Stimulated activated CD4-positive, alpha-beta T cell treated with anti-CD3 and anti-CD28 coated beads, Interleukin-1b, Interleukin-23, amount 100 ng/mL, for 48 hours (primary cell): ENCODE results near the gene FXYD2.

Experiments
- DNase-seq: peaks from one replicate; pipeline ENCODE4 v3.0.0-alpha.2; 2020

FXYD2 gene

GRCh38 chr11:117834838-117835443 lies 10.4 kb upstream of the FXYD2 start:
- DNase-seq = no peak

GRCh38 chr11:117834068-117834810 lies 9.7 kb upstream of the FXYD2 start:
- no peak for DNase-seq

- no peak for DNase-seq
Measured at GRCh38 chr11:117833401-117833891, 8.9 kb upstream of the FXYD2 start.

- DNase-seq = no peak
Measured at GRCh38 chr11:117832511-117832910, 8.0 kb upstream of the FXYD2 start.

- no peak for DNase-seq
Measured at GRCh38 chr11:117831661-117832415, 7.3 kb upstream of the FXYD2 start.

- DNase-seq = no peak
Measured at GRCh38 chr11:117830674-117831351, 6.3 kb upstream of the FXYD2 start.

- DNase-seq = no peak
Measured at GRCh38 chr11:117830072-117830471, 5.5 kb upstream of the FXYD2 start.

GRCh38 chr11:117829369-117829725 lies 4.8 kb upstream of the FXYD2 start:
- no peak for DNase-seq

- DNase-seq = peak; percentile 87
Measured at GRCh38 chr11:117828611-117829368, 4.2 kb upstream of the FXYD2 start.

GRCh38 chr11:117827521-117828511 lies 3.3 kb upstream of the FXYD2 start:
- DNase-seq = no peak

GRCh38 chr11:117826832-117827231 lies 2.3 kb upstream of the FXYD2 start:
- DNase-seq = no peak

- no peak for DNase-seq
Measured at GRCh38 chr11:117826190-117826570, 1.6 kb upstream of the FXYD2 start.

- DNase-seq = no peak
Measured at GRCh38 chr11:117825538-117826189, 1.1 kb upstream of the FXYD2 start.

GRCh38 chr11:117823946-117824420 lies 561 bp downstream of the FXYD2 start:
- DNase-seq = no peak

- no peak for DNase-seq
Measured at GRCh38 chr11:117823294-117823945, 1.1 kb downstream of the FXYD2 start.

GRCh38 chr11:117822074-117823033 lies 2.2 kb downstream of the FXYD2 start:
- DNase-seq = peak; percentile 55

GRCh38 chr11:117821431-117821830 lies 3.1 kb downstream of the FXYD2 start:
- no peak for DNase-seq

- DNase-seq = no peak
Measured at GRCh38 chr11:117820516-117820915, 4.0 kb downstream of the FXYD2 start.

GRCh38 chr11:117820071-117820470 lies 4.5 kb downstream of the FXYD2 start:
- no peak for DNase-seq
